H1 (cell line): ENCODE measurements around the gene RNF10. TPM values are rescaled to one million over a fixed set of nuclear protein-coding genes. Genes with fewer than 3 reads are reported as not detected.

Experiments used
- CTCF ChIA-PET: fragments of 300-600 bp; sonication (Branson Sonifier 250); formaldehyde crosslinking; loops from one replicate; lab custom pipeline; 2021; ENCODE audit not compliant: partially characterized antibody; lab: Charles Lee
- POLR2A ChIA-PET: fragments of 300-600 bp; sonication (Branson Sonifier 250); formaldehyde crosslinking; loops from one replicate; lab custom pipeline; 2021; ENCODE audit warnings: inconsistent platforms; ENCODE audit not compliant: partially characterized antibody; lab: Charles Lee
- DNase-seq, 2 experiments: peaks; one replicate each; pipeline versions ENCODE4 v3.0.0 to v3.0.0-alpha.2; 2010 to 2022; ENCODE audit warnings: low spot score in 2 of 2, low read depth in 1 of 2, mixed read lengths in 1 of 2
- FAIRE-seq: peaks from 2 replicates; lab custom pipeline; 2011; peaks lifted over from hg19 to GRCh38; lab: Jason Lieb, UNC
- H2AFZ ChIP-seq: 2 replicates; pipeline ENCODE4 v1.8.1; 2012; ENCODE audit warnings: low read length, inconsistent platforms
- H2AK5ac ChIP-seq: 2 replicates; pipeline ENCODE4 v1.6.1; 2013; ENCODE audit warnings: low read depth, low read length
- H2BK120ac ChIP-seq: replicated peaks from 2 replicates; pipeline ENCODE3; 2013; ENCODE audit warnings: low read depth, low read length, inconsistent platforms
- H2BK12ac ChIP-seq: 2 replicates; pipeline ENCODE4 v1.6.1; 2013; ENCODE audit warnings: low read depth, low read length
- H2BK15ac ChIP-seq: 2 replicates; pipeline ENCODE4 v1.6.1; 2013; ENCODE audit warnings: low read length
- H2BK20ac ChIP-seq: 2 replicates; pipeline ENCODE4 v1.6.1; 2013; ENCODE audit warnings: low read length
- H2BK5ac ChIP-seq: 2 replicates; pipeline ENCODE4 v1.6.1; 2013; ENCODE audit warnings: low read depth, low read length
- H3K14ac ChIP-seq: 2 replicates; pipeline ENCODE4 v1.6.1; 2013; ENCODE audit warnings: inconsistent platforms; ENCODE audit not compliant: insufficient read length
- H3K18ac ChIP-seq: 2 replicates; pipeline ENCODE4 v1.6.1; 2013; ENCODE audit warnings: low read length; ENCODE audit errors: extremely low read depth
- H3K23ac ChIP-seq: 2 replicates; pipeline ENCODE4 v1.6.1; 2013; ENCODE audit warnings: inconsistent platforms; ENCODE audit not compliant: insufficient read length
- H3K23me2 ChIP-seq: 2 replicates; pipeline ENCODE4 v1.6.1; 2013; ENCODE audit warnings: low read depth, low read length
- H3K27ac ChIP-seq: 2 replicates; pipeline ENCODE4 v1.6.1; 2011; ENCODE audit warnings: low read depth, low read length, inconsistent platforms
- H3K27me3 ChIP-seq, 4 experiments: replicated peaks in 1 of 4; 1 replicate in 1 of 4; 2 replicates in 3 of 4; pipeline versions ENCODE4 v1.6.1 to v1.8.1; 2011 to 2013; ENCODE audit warnings: low read length in 3 of 4, mild to moderate bottlenecking in 3 of 4, inconsistent platforms in 2 of 4, mixed read lengths in 2 of 4, moderate library complexity in 1 of 4; ENCODE audit not compliant: control insufficient read depth in 3 of 4, insufficient read depth in 3 of 4; ENCODE audit errors: extremely low read depth in 1 of 4
- H3K36me3 ChIP-seq, 4 experiments: 2 replicates each; pipeline versions ENCODE4 v1.6.1 to v1.8.1; 2011 to 2013; ENCODE audit warnings: mild to moderate bottlenecking in 4 of 4, low read length in 3 of 4, moderate library complexity in 2 of 4, control low read depth in 1 of 4, inconsistent platforms in 1 of 4; ENCODE audit not compliant: insufficient read depth in 4 of 4, control insufficient read depth in 2 of 4
- H3K4ac ChIP-seq: replicated peaks from 2 replicates; pipeline ENCODE3; 2013; ENCODE audit warnings: low read length, low read depth, mixed read lengths, inconsistent platforms; ENCODE audit not compliant: insufficient read length
- H3K4me1 ChIP-seq, 4 experiments: replicated peaks in 1 of 4; 1 replicate in 1 of 4; 2 replicates in 3 of 4; pipeline versions ENCODE4 v1.6.1 to v1.8.1; 2011 to 2013; ENCODE audit warnings: low read length in 3 of 4, inconsistent platforms in 2 of 4, mixed read lengths in 1 of 4; ENCODE audit not compliant: insufficient read depth in 4 of 4, control insufficient read depth in 3 of 4
- H3K4me2 ChIP-seq, 2 experiments: 2 replicates each; pipeline versions ENCODE4 v1.6.1 to v1.8.1; 2011 to 2013; ENCODE audit warnings: low read depth in 2 of 2, low read length in 2 of 2, control low read depth in 1 of 2, inconsistent platforms in 1 of 2, mild to moderate bottlenecking in 1 of 2; ENCODE audit not compliant: insufficient read depth in 1 of 2
- H3K4me3 ChIP-seq, 4 experiments: fragments of 200-600, 300-600 bp in 1 of 4; sonication (generic), shearing (Covaris generic), sonication (Bioruptor Twin) in 1 of 4; 2 replicates each; pipeline versions ENCODE4 v1.5.1 to v1.8.1; 2011 to 2016; ENCODE audit warnings: low read length in 4 of 4, low read depth in 3 of 4, control low read depth in 2 of 4, inconsistent platforms in 2 of 4, mild to moderate bottlenecking in 2 of 4, mixed read lengths in 1 of 4, moderate library complexity in 1 of 4; ENCODE audit not compliant: insufficient read depth in 2 of 4; ENCODE audit errors: extremely low read depth in 1 of 4
- H3K56ac ChIP-seq: replicated peaks from 2 replicates; pipeline ENCODE3; 2013; ENCODE audit warnings: low read depth, mild to moderate bottlenecking, mixed read lengths, low read length, inconsistent platforms; ENCODE audit not compliant: insufficient read length
- H3K79me1 ChIP-seq: 2 replicates; pipeline ENCODE4 v1.6.1; 2013; ENCODE audit warnings: low read depth, low read length, control low read depth
- H3K79me2 ChIP-seq, 2 experiments: 2 replicates each; pipeline versions ENCODE4 v1.6.1 to v1.8.1; 2012 to 2013; ENCODE audit warnings: low read length in 2 of 2, mild to moderate bottlenecking in 2 of 2, inconsistent platforms in 1 of 2; ENCODE audit not compliant: insufficient read depth in 2 of 2, control insufficient read depth in 1 of 2
- H3K9ac ChIP-seq, 4 experiments: replicated peaks in 1 of 4; 1 replicate in 1 of 4; 2 replicates in 3 of 4; pipeline versions ENCODE4 v1.6.1 to v1.8.1; 2011 to 2013; ENCODE audit warnings: low read depth in 3 of 4, low read length in 3 of 4, control low read depth in 2 of 4, mild to moderate bottlenecking in 2 of 4, moderate library complexity in 2 of 4, inconsistent platforms in 1 of 4; ENCODE audit errors: extremely low read depth in 1 of 4
- H3K9me3 ChIP-seq, 2 experiments: 2 replicates each; pipeline versions ENCODE4 v1.6.1 to v1.8.1; 2012 to 2013; ENCODE audit warnings: mild to moderate bottlenecking in 2 of 2, moderate library complexity in 2 of 2, control low read depth in 1 of 2, inconsistent platforms in 1 of 2, low read depth in 1 of 2, low read length in 1 of 2, mixed read lengths in 1 of 2; ENCODE audit not compliant: insufficient read depth in 2 of 2
- H4K20me1 ChIP-seq, 2 experiments: replicated peaks in 1 of 2; 2 replicates each; pipeline versions ENCODE3 to v1.8.1; 2011 to 2013; ENCODE audit warnings: inconsistent platforms in 2 of 2, low read length in 2 of 2, mild to moderate bottlenecking in 1 of 2; ENCODE audit not compliant: insufficient read depth in 2 of 2, control insufficient read depth in 1 of 2
- H4K5ac ChIP-seq: 2 replicates; pipeline ENCODE4 v1.6.1; 2013; ENCODE audit warnings: low read length, low read depth, mixed read lengths, inconsistent platforms; ENCODE audit not compliant: insufficient read length
- H4K8ac ChIP-seq: 2 replicates; pipeline ENCODE4 v1.8.0; 2013; ENCODE audit warnings: mild to moderate bottlenecking, moderate library complexity, low read length, inconsistent platforms; ENCODE audit not compliant: insufficient read depth; ENCODE audit errors: extremely low read depth
- H4K91ac ChIP-seq: replicated peaks from 2 replicates; pipeline ENCODE3; 2013; ENCODE audit warnings: low read length, mixed read lengths, inconsistent platforms; ENCODE audit not compliant: insufficient read length
- ASH2L ChIP-seq: fragments of 200-600, 300-600 bp; sonication (generic); IDR thresholded peaks from one replicate; pipeline ENCODE4 v1.7.1; 2017; ENCODE audit warnings: low read length
- CTCF ChIP-seq, 3 experiments: IDR thresholded peaks; 1 replicate in 2 of 3; 2 replicates in 1 of 3; pipeline versions ENCODE4 v1.5.1 to v1.6.1; 2011; ENCODE audit warnings: low read length in 3 of 3, mild to moderate bottlenecking in 3 of 3, inconsistent platforms in 2 of 3, low read depth in 1 of 3, moderate library complexity in 1 of 3; ENCODE audit not compliant: insufficient read depth in 1 of 3; ENCODE audit errors: control extremely low read depth in 1 of 3
- E2F6 ChIP-seq: IDR thresholded peaks from 2 replicates; pipeline ENCODE4 v1.6.1; 2012; ENCODE audit warnings: inconsistent platforms
- KDM4A ChIP-seq: IDR thresholded peaks from one replicate; pipeline ENCODE4 v1.7.1; 2012; ENCODE audit warnings: low read depth, mild to moderate bottlenecking, moderate library complexity, low read length, inconsistent platforms; ENCODE audit not compliant: severe bottlenecking
- SIN3A ChIP-seq, 2 experiments: IDR thresholded peaks in 1 of 2; conservative IDR thresholded peaks in 1 of 2; 2 replicates each; pipeline ENCODE4 v1.6.1; 2011 to 2012; ENCODE audit warnings: low read length in 2 of 2, improper control_type of control experiment in 1 of 2, low read depth in 1 of 2, mild to moderate bottlenecking in 1 of 2
- WGBS, 2 experiments: shearing (Covaris generic) in 1 of 2; methylation state at CpG; one replicate each; pipeline versions ENCODE4 v1.1.6 to v1.1.7; 2013 to 2015; ENCODE audit warnings: low lambda C conversion rate in 2 of 2, mixed read lengths in 2 of 2, inconsistent platforms in 1 of 2, low coverage in 1 of 2, missing lambda C conversion rate in 1 of 2; ENCODE audit not compliant: insufficient replicate concordance in 2 of 2, insufficient coverage in 1 of 2, insufficient read length in 1 of 2; ENCODE audit errors: extremely low coverage in 1 of 2, missing lambda C conversion rate in 1 of 2; 5-methylcytosine and 5-hydroxymethylcytosine counted together
- polyA plus RNA-seq, 7 experiments: library from polyadenylated mRNA; depleted of rRNA in 3 of 7; stranded (reverse) in 5 of 7; unstranded in 2 of 7; fragments of >200 nt in 5 of 7; fragments of 200-250 nt in 2 of 7; gene quantifications; 1 replicate in 5 of 7; 2 replicates in 1 of 7; 4 replicates in 1 of 7; pipeline versions ENCODE4 v1.2.1 to v1.2.3, GENCODE V29; 2011 to 2013; ENCODE audit warnings: missing spikeins in 2 of 7, mixed read lengths in 2 of 7
- total RNA-seq: library from RNA; stranded (reverse); fragmentation: NEBNext Ultra II Directional; extraction: Animal tissue kit (Norgen Biotek cat#: 25700); gene quantifications from 2 replicates; pipeline ENCODE4 v1.2.1, GENCODE V29; 2021

RNF10 gene
- total and polyA plus RNA-seq, 2 of the 8 experiments (the other 6 are each of a cell fraction or from before 2014, with no cell fraction given) = 71.6 to 171 TPM

GRCh38 chr12:120534703-120535655 lies 823 bp downstream of the RNF10 start:
- H3K4me3 ChIP-seq = peak overlapping the region; percentile 86 to 99 (median 93)
- CTCF ChIA-PET = interaction anchor here (1.2 to 1.4 kb wide), 2 partner anchors 48 to 475 kb away, joined by 3 to 4 read pairs; no protein-coding TSS in a partner anchor
- peaks cover 4% of the 10 kb centered on the region; the same call in 1 of the 2 replicates for H3K79me1 ChIP-seq
- no peak overlapping the region for H4K91ac ChIP-seq
- peak overlapping the region; percentile 66; the same call in 1 of the 2 replicates for H3K27ac ChIP-seq
- no peak overlapping the region for H2BK15ac ChIP-seq
- H2BK5ac ChIP-seq = 0 out of 2 replicates have a peak overlapping the region, but pooled peaks have one; percentile 20
- H4K5ac ChIP-seq = peak overlapping the region; percentile 21
- peaks cover 3% of the 10 kb centered on the region; the same call in 1 of the 2 replicates for H3K23me2 ChIP-seq
- POLR2A ChIA-PET = interaction anchor here (0.6 to 7.2 kb wide), 12 partner anchors 12 to 160 kb away, joined by 3 to 78 read pairs (median 4); partner anchors contain the start of genes DYNLL1 and POP5
- no peak overlapping the region for H3K18ac ChIP-seq
- 6% methylated on average over 39 of the region's 52 CpGs; no CpG with 5 or more reads in 1 of the 2 experiments for WGBS, 2 experiments
- no peak overlapping the region; the same call in 1 of the 2 replicates for H2AFZ ChIP-seq
- peaks cover 0 to 14% (median 2%) of the 10 kb centered on the region in 4 experiments; a peak in 1 of 8 replicates for H3K36me3 ChIP-seq
- peak overlapping the region; percentile 73 to 91 for H3K4me2 ChIP-seq
- H3K56ac ChIP-seq = peak overlapping the region; percentile 56
- H3K4me1 ChIP-seq = peaks cover 3 to 10% (median 6%) of the 10 kb centered on the region in 4 experiments; a peak in 5 of 7 replicates
- H2BK20ac ChIP-seq = no peak overlapping the region
- H4K8ac ChIP-seq = peak overlapping the region; percentile 96
- no peaks in the 10 kb centered on the region for H3K27me3 ChIP-seq
- H4K20me1 ChIP-seq = peaks cover 12 to 19% of the 10 kb centered on the region in 2 experiments
- H3K79me2 ChIP-seq = peaks cover 22 to 54% of the 10 kb centered on the region in 2 experiments
- no peak overlapping the region for H2BK12ac ChIP-seq
- H3K23ac ChIP-seq = no peak overlapping the region
- H3K9ac ChIP-seq = peak overlapping the region; percentile 73 to 93 (median 88)
- no peak overlapping the region for H2AK5ac ChIP-seq
- no peak overlapping the region for H2BK120ac ChIP-seq
- no peak for FAIRE-seq
- no peak overlapping the region for H3K14ac ChIP-seq
- no peak overlapping the region for H3K4ac ChIP-seq
- peak in 1 of 2 experiments; percentile 78 for DNase-seq
- H3K9me3 ChIP-seq = no peaks in the 10 kb centered on the region; a peak in 1 of 4 replicates
- TF ChIP-seq CTCF (IDR thresholded peaks at IDR 0.05; ENCODE audit: control extremely low read depth in 1 of 3, insufficient read depth in 1 of 3, low read depth in 1 of 3, low read length in 3 of 3) (peak in 2 of 3 experiments; percentile 9 to 26; a peak in 3 of 4 replicates), SIN3A (conservative IDR thresholded peaks at IDR 0.05 in 1 of 2, IDR thresholded peaks at IDR 0.05 in 1 of 2; ENCODE audit: low read depth in 1 of 2, low read length in 2 of 2) (peak in 1 of 2 experiments; percentile 11; a peak in 1 of 4 replicates), ASH2L (peak; percentile 72), E2F6 (no peak), KDM4A (peak; percentile 34)
